Measurements from ENCODE around the gene CNTNAP1. TPM values are rescaled to one million over a fixed set of nuclear protein-coding genes. Genes with fewer than 3 reads are reported as not detected.

The CNTNAP1 gene
- total and polyA plus RNA-seq, 10 of the 15 experiments (the other 5 are each of a cell fraction or from before 2014, with no cell fraction given) = 0.95 to 29.9 (median 10.4) TPM

- no TSS peak for BruUV-seq (replicated peaks)
- in situ Hi-C loops (cut with MboI) (no loop called here), intact Hi-C loops (cut with micrococcal nuclease; ENCODE audit: unreplicated experiment) (loop anchor here (1.0 kb wide), 1 partner anchor 68 kb away; the partner anchor contains the start of genes RETREG3 and TUBG1)
- Histone ChIP-seq H3K9me3 (replicated peaks; ENCODE audit: control insufficient read depth, insufficient read depth, low read length) (no peaks in the 10 kb centered on the region), H2AFZ (ENCODE audit: control insufficient read depth, low read depth, low read length) (peak overlapping the region; percentile 35; the same call in 1 of the 2 replicates), H3K4me3 (peak overlapping the region; percentile 98), H3K4me1 (ENCODE audit: control insufficient read depth, insufficient read depth, low read length) (peaks cover 19% of the 10 kb centered on the region), H3K36me3 (ENCODE audit: control insufficient read depth in 2 of 2, insufficient read depth in 2 of 2, low read length in 1 of 2) (peaks cover 0 to 11% of the 10 kb centered on the region in 2 experiments; a peak in 3 of 4 replicates), H3K9ac (ENCODE audit: control insufficient read depth, insufficient read depth, low read length) (peak overlapping the region; percentile 70), H3K27me3 (replicated peaks in 1 of 2; ENCODE audit: control insufficient read depth in 2 of 2, insufficient read depth in 2 of 2, low read length in 1 of 2) (no peaks in the 10 kb centered on the region), H3K79me2 (ENCODE audit: control insufficient read depth, insufficient read depth, low read length) (peaks cover 68% of the 10 kb centered on the region), H3K4me2 (ENCODE audit: control insufficient read depth, insufficient read depth) (peak overlapping the region; percentile 95), H3K27ac (ENCODE audit: control insufficient read depth, insufficient read depth) (peak overlapping the region; percentile 93), H4K20me1 (ENCODE audit: control insufficient read depth, insufficient read depth) (no peaks in the 10 kb centered on the region)
- ATAC-seq = peak; percentile 71
- CTCF ChIA-PET = interaction anchor here (0.8 to 10.1 kb wide), 10 partner anchors 10 to 129 kb away, joined by 3 to 239 read pairs (median 13); partner anchors contain the start of genes PSMC3IP, RETREG3, TUBG1 and TUBG2
- SMC1A ChIA-PET (ENCODE audit: uncharacterized antibody, unreplicated experiment) = interaction anchor here (1.1 to 8.3 kb wide), 10 partner anchors 18 to 99 kb away, joined by 3 to 124 read pairs (median 7); partner anchors contain the start of genes PSMC3IP, RETREG3, TUBG1 and TUBG2
- RAD21 ChIA-PET (ENCODE audit: unreplicated experiment) = interaction anchor here (0.9 to 6.5 kb wide), 11 partner anchors 18 to 321 kb away, joined by 3 to 152 read pairs (median 4); partner anchors contain the start of genes NAGLU, PSMC3IP, RETREG3 and RPL27
- 4% methylated on average over 30 of the region's 33 CpGs for WGBS (ENCODE audit: insufficient coverage, insufficient replicate concordance, low lambda C conversion rate, missing lambda C conversion rate)
- POLR2A ChIA-PET = interaction anchor here (0.9 to 6.6 kb wide), 14 partner anchors 14 to 494 kb away, joined by 3 to 120 read pairs (median 8); partner anchors contain the start of genes NAGLU, PSMC3IP, RETREG3 and TUBG1
- DNase-seq (ENCODE audit: low read depth, low spot score) = peak; percentile 99
- FAIRE-seq = peak; percentile 97
- TF ChIP-seq CREM (IDR thresholded peaks at IDR 0.05; ENCODE audit: low read depth) = peak; percentile 85
- peak; percentile 64 for TF ChIP-seq IRF3 (IDR thresholded peaks at IDR 0.05)
- peak; percentile 27; the same call in 1 of the 2 replicates for TF ChIP-seq HDGF (IDR thresholded peaks at IDR 0.05)
- peak; percentile 82 for TF ChIP-seq CHD2 (IDR thresholded peaks at IDR 0.05; ENCODE audit: borderline replicate concordance, low read depth, low read length)
- peak; percentile 49; the same call in 1 of the 2 replicates for TF ChIP-seq BRCA1 (IDR thresholded peaks at IDR 0.05; ENCODE audit: low read depth, low read length)
- TF ChIP-seq KAT2A (conservative IDR thresholded peaks at IDR 0.05; ENCODE audit: control insufficient read depth, low read depth, low read length) = no peak
- TF ChIP-seq ATF7 (IDR thresholded peaks at IDR 0.05; ENCODE audit: low read depth) = peak; percentile 97
- peak; percentile 60; the same call in 1 of the 2 replicates for TF ChIP-seq MAX (IDR thresholded peaks at IDR 0.05; ENCODE audit: low read depth, low read length)
- peak in 1 of 2 experiments; percentile 16; a peak in 1 of 4 replicates for TF ChIP-seq IKZF2 (IDR thresholded peaks at IDR 0.05)
- peak; percentile 86 for TF ChIP-seq USF2 (IDR thresholded peaks at IDR 0.05; ENCODE audit: borderline replicate concordance, low read depth, low read length)
- TF ChIP-seq NFYB (IDR thresholded peaks at IDR 0.05; ENCODE audit: insufficient read depth, low read depth, low read length) = peak; percentile 94
- peak; percentile 48; the same call in 1 of the 2 replicates for TF ChIP-seq PKNOX1 (IDR thresholded peaks at IDR 0.05)
- TF ChIP-seq SP1 (IDR thresholded peaks at IDR 0.05; ENCODE audit: low read depth, low read length) = peak; percentile 93
- no peak for TF ChIP-seq SMARCA5 (IDR thresholded peaks at IDR 0.05)
- peak; percentile 90 for TF ChIP-seq RFX5 (IDR thresholded peaks at IDR 0.05; ENCODE audit: low read depth, low read length)
- TF ChIP-seq MXI1 (IDR thresholded peaks at IDR 0.05; ENCODE audit: low read depth, low read length) = peak; percentile 63
- TF ChIP-seq BACH1 (IDR thresholded peaks at IDR 0.05; ENCODE audit: borderline replicate concordance) = no peak
Observed at GRCh38 chr17:42677012-42677857, 5.1 kb upstream of the CNTNAP1 start.

Data from GM12878 (cell line).